ENCODE results near the gene LEMD1. TPM values are rescaled to one million over a fixed set of nuclear protein-coding genes. Genes with fewer than 3 reads are reported as not detected.

The LEMD1 gene
- polyA plus RNA-seq, 1 donor from 2014 or later, result 67.6 TPM

DNA sequence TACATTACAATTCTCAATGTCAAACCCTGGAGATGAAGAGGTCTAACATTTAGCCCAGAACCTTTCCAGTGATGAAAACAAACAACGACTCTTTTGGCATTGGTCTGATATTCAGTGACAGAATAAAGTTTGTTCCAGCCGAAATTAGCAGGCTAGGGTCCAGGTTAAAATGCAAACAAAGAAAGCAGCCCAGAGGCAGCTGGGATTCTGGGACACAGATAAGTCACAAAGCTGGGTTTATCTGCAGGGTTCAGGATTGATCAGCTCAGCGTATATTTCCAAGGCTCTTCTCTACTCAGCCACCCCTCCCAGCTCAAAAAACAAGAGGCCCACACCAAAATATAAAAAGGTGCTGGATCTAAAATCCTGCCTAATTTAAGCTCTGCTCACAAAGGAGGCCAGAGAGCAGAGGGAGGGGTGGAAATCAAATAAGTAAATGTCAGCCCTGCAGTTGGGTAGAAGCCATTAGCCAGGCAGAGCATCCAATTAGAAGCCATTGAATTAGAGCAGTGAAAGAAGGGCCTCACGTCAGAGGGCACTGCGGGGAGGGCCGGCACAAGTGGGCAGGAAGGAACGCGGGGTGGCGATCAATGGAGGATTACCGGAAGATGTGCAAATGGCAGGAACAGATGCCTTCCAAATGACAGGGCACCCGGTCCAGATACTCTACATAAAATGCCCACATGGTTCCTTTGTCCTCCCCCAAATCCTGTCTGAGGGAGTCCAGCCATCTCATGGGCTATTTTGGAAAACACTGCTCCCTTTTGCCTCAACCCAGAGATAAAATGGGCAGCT, 61.9 kb downstream of the LEMD1 start:
- H4K20me1 ChIP-seq (ENCODE audit: insufficient read depth), result no peaks in the 10 kb centered on the region
- no peak overlapping the region for H2AFZ ChIP-seq (ENCODE audit: low read depth, low read length)
- no peaks in the 10 kb centered on the region for H3K36me3 ChIP-seq (ENCODE audit: insufficient read depth, low read length)
- H3K4me3 ChIP-seq (ENCODE audit: low read length), result no peak overlapping the region
- TF ChIP-seq MXI1 (conservative IDR thresholded peaks at IDR 0.05; ENCODE audit: poor library complexity, severe bottlenecking) (no peak), POLR2AphosphoS5 (IDR thresholded peaks at IDR 0.05) (no peak), SMC3 (conservative IDR thresholded peaks at IDR 0.05; ENCODE audit: poor library complexity) (no peak), EP300 (conservative IDR thresholded peaks at IDR 0.05; ENCODE audit: poor library complexity, severe bottlenecking) (no peak), TAF1 (IDR thresholded peaks at IDR 0.05; ENCODE audit: low read depth) (no peak)
- TF ChIP-seq, protein P1, sequence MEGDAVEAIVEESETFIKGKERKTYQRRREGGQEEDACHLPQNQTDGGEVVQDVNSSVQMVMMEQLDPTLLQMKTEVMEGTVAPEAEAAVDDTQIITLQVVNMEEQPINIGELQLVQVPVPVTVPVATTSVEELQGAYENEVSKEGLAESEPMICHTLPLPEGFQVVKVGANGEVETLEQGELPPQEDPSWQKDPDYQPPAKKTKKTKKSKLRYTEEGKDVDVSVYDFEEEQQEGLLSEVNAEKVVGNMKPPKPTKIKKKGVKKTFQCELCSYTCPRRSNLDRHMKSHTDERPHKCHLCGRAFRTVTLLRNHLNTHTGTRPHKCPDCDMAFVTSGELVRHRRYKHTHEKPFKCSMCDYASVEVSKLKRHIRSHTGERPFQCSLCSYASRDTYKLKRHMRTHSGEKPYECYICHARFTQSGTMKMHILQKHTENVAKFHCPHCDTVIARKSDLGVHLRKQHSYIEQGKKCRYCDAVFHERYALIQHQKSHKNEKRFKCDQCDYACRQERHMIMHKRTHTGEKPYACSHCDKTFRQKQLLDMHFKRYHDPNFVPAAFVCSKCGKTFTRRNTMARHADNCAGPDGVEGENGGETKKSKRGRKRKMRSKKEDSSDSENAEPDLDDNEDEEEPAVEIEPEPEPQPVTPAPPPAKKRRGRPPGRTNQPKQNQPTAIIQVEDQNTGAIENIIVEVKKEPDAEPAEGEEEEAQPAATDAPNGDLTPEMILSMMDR (IDR thresholded peaks at IDR 0.05; ENCODE audit: poor library complexity, severe bottlenecking), result no peak
- TF ChIP-seq, protein P2, sequence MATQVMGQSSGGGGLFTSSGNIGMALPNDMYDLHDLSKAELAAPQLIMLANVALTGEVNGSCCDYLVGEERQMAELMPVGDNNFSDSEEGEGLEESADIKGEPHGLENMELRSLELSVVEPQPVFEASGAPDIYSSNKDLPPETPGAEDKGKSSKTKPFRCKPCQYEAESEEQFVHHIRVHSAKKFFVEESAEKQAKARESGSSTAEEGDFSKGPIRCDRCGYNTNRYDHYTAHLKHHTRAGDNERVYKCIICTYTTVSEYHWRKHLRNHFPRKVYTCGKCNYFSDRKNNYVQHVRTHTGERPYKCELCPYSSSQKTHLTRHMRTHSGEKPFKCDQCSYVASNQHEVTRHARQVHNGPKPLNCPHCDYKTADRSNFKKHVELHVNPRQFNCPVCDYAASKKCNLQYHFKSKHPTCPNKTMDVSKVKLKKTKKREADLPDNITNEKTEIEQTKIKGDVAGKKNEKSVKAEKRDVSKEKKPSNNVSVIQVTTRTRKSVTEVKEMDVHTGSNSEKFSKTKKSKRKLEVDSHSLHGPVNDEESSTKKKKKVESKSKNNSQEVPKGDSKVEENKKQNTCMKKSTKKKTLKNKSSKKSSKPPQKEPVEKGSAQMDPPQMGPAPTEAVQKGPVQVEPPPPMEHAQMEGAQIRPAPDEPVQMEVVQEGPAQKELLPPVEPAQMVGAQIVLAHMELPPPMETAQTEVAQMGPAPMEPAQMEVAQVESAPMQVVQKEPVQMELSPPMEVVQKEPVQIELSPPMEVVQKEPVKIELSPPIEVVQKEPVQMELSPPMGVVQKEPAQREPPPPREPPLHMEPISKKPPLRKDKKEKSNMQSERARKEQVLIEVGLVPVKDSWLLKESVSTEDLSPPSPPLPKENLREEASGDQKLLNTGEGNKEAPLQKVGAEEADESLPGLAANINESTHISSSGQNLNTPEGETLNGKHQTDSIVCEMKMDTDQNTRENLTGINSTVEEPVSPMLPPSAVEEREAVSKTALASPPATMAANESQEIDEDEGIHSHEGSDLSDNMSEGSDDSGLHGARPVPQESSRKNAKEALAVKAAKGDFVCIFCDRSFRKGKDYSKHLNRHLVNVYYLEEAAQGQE (IDR thresholded peaks at IDR 0.05; ENCODE audit: borderline replicate concordance), result no peak
- H3K27ac ChIP-seq (ENCODE audit: low read length), result peak overlapping the region; percentile 32
- no peaks in the 10 kb centered on the region for H3K9me2 ChIP-seq (ENCODE audit: insufficient read depth, low read length)
- H3K79me2 ChIP-seq (replicated peaks; ENCODE audit: insufficient read depth, low read length), result peaks cover 5% of the 10 kb centered on the region
- no peak overlapping the region for H3K9ac ChIP-seq (ENCODE audit: low read length)
- H3F3A ChIP-seq (ENCODE audit: insufficient read depth, low read length, poor library complexity, severe bottlenecking), result no peaks in the 10 kb centered on the region
- H3K4me2 ChIP-seq (ENCODE audit: low read length), result no peak overlapping the region
- H3K27me3 ChIP-seq (ENCODE audit: insufficient read depth, low read depth, low read length), result no peaks in the 10 kb centered on the region
- no peaks in the 10 kb centered on the region for H3K9me3 ChIP-seq (ENCODE audit: low read length)

DNA sequence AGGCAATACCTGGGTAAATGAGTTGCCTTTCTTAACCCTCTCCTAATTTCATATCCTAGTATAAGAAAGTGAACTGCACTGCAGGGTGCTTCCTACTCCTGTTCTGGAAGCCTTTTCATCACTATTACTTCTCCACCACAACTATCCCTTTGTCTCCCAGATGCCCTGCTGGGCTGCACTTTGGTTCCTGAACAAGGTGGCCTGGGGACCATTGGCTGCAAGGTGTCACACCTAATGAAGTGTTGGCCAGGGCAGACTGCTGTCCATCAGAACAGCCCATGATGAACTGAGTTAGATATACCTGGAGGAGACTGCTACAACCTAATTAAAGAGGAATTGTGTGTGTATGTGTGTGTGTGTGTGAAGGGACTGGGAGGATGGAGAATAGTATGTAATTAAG, 63.3 kb downstream of the LEMD1 start:
- no peaks in the 10 kb centered on the region for H3K27me3 ChIP-seq (ENCODE audit: insufficient read depth, low read depth, low read length)
- no peak for TF ChIP-seq SMC3 (conservative IDR thresholded peaks at IDR 0.05; ENCODE audit: poor library complexity)
- TF ChIP-seq, protein P1 (IDR thresholded peaks at IDR 0.05; ENCODE audit: poor library complexity, severe bottlenecking), result no peak
- TF ChIP-seq EP300 (conservative IDR thresholded peaks at IDR 0.05; ENCODE audit: poor library complexity, severe bottlenecking), result no peak
- no peak overlapping the region for H3K9ac ChIP-seq (ENCODE audit: low read length)
- no peaks in the 10 kb centered on the region for H3K36me3 ChIP-seq (ENCODE audit: insufficient read depth, low read length)
- no peak overlapping the region for H3K27ac ChIP-seq (ENCODE audit: low read length)
- H3K79me2 ChIP-seq (replicated peaks; ENCODE audit: insufficient read depth, low read length), result peaks cover 6% of the 10 kb centered on the region
- no peaks in the 10 kb centered on the region for H3F3A ChIP-seq (ENCODE audit: insufficient read depth, low read length, poor library complexity, severe bottlenecking)
- H3K9me3 ChIP-seq (ENCODE audit: low read length), result no peaks in the 10 kb centered on the region
- H2AFZ ChIP-seq (ENCODE audit: low read depth, low read length), result no peak overlapping the region
- no peak overlapping the region for H3K4me3 ChIP-seq (ENCODE audit: low read length)
- no peak overlapping the region for H3K4me2 ChIP-seq (ENCODE audit: low read length)
- H3K9me2 ChIP-seq (ENCODE audit: insufficient read depth, low read length), result no peaks in the 10 kb centered on the region
- H4K20me1 ChIP-seq (ENCODE audit: insufficient read depth), result no peaks in the 10 kb centered on the region
